ENCODE results near the gene BBS9. TPM values are rescaled to one million over a fixed set of nuclear protein-coding genes. Genes with fewer than 3 reads are reported as not detected.

The BBS9 gene
- total RNA-seq, 1 donor from 2014 or later, result 15.2 TPM

GRCh38 chr7:33422825-33423645, 293.7 kb downstream of the BBS9 start:
- no peak for DNase-seq (ENCODE audit: extremely low read depth, low read depth, low spot score)

GRCh38 chr7:33423646-33424020, 294.3 kb downstream of the BBS9 start:
- DNase-seq (ENCODE audit: extremely low read depth, low read depth, low spot score), result no peak

- no peak for DNase-seq (ENCODE audit: extremely low read depth, low read depth, low spot score)
These were observed 296.0 kb downstream of the BBS9 start for GRCh38 chr7:33425395-33425794.

GRCh38 chr7:33425929-33426678, 296.7 kb downstream of the BBS9 start:
- no peak for DNase-seq (ENCODE audit: extremely low read depth, low read depth, low spot score)

- no peak for DNase-seq (ENCODE audit: extremely low read depth, low read depth, low spot score)
These were observed 299.1 kb downstream of the BBS9 start for GRCh38 chr7:33428415-33428814.

GRCh38 chr7:33431543-33431942, 302.2 kb downstream of the BBS9 start:
- DNase-seq (ENCODE audit: extremely low read depth, low read depth, low spot score), result no peak

GRCh38 chr7:33432821-33433220, 303.5 kb downstream of the BBS9 start:
- DNase-seq (ENCODE audit: extremely low read depth, low read depth, low spot score), result no peak

- DNase-seq (ENCODE audit: extremely low read depth, low read depth, low spot score), result no peak
These were observed 304.0 kb downstream of the BBS9 start for GRCh38 chr7:33433357-33433756.

GRCh38 chr7:33444511-33444910, 315.1 kb downstream of the BBS9 start:
- no peak for DNase-seq (ENCODE audit: extremely low read depth, low read depth, low spot score)

- DNase-seq (ENCODE audit: extremely low read depth, low read depth, low spot score), result no peak
These were observed 317.2 kb downstream of the BBS9 start for GRCh38 chr7:33446551-33446950.

GRCh38 chr7:33448035-33448434, 318.7 kb downstream of the BBS9 start:
- peak; percentile 14 for DNase-seq (ENCODE audit: extremely low read depth, low read depth, low spot score)

GRCh38 chr7:33449847-33450246, 320.5 kb downstream of the BBS9 start:
- DNase-seq (ENCODE audit: extremely low read depth, low read depth, low spot score), result no peak

GRCh38 chr7:33452805-33453502, 323.6 kb downstream of the BBS9 start:
- no peak for DNase-seq (ENCODE audit: extremely low read depth, low read depth, low spot score)

- no peak for DNase-seq (ENCODE audit: extremely low read depth, low read depth, low spot score)
These were observed 327.7 kb downstream of the BBS9 start for GRCh38 chr7:33457039-33457438.

GRCh38 chr7:33458581-33458980, 329.2 kb downstream of the BBS9 start:
- DNase-seq (ENCODE audit: extremely low read depth, low read depth, low spot score), result no peak

GRCh38 chr7:33459340-33459751, 330.0 kb downstream of the BBS9 start:
- peak; percentile 58 for DNase-seq (ENCODE audit: extremely low read depth, low read depth, low spot score)

- DNase-seq (ENCODE audit: extremely low read depth, low read depth, low spot score), result no peak
These were observed 333.8 kb downstream of the BBS9 start for GRCh38 chr7:33463131-33463530.

- no peak for DNase-seq (ENCODE audit: extremely low read depth, low read depth, low spot score)
These were observed 336.8 kb downstream of the BBS9 start for GRCh38 chr7:33466203-33466602.

GRCh38 chr7:33471636-33472242, 342.4 kb downstream of the BBS9 start:
- no peak for DNase-seq (ENCODE audit: extremely low read depth, low read depth, low spot score)

GRCh38 chr7:33472348-33473025, 343.1 kb downstream of the BBS9 start:
- DNase-seq (ENCODE audit: extremely low read depth, low read depth, low spot score), result no peak
